CD4-positive, alpha-beta T cell treated with Interleukin-6 for 4 hours (primary cell): ENCODE results near the gene CAPN11.

Experiments
- DNase-seq: peaks from one replicate; pipeline ENCODE4 v3.0.0-alpha.2; 2020; ENCODE audit warnings: mixed read lengths

CAPN11 gene

DNA sequence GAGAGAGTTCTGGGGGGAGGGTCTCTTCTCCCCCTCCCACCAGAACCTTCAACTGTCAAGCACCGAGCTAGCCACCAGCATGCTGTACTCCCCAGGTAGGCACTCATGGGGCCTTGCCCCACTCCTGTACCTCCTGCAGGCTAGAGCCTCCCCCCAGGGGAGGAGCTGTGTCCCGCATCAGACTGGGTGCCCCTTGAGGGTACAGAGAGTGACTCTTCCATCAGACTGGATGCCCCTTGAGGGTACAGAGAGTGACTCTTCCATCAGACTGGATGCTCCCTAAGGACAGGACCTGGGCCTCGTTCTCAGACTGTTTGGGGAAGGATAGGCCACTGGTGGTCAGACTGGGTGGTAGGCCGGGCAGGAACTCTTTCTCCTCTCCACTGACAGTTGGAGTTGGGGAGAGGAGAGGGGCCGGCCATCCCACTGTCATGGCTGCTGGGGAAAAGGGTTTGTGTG is at the start of gene CAPN11:
CAPN11 (plus strand) TSS at position 51 of the 459 bp plus-strand sequence; CDS start at position 80, 29 bp downstream.
- DNase-seq, result no peak

DNA sequence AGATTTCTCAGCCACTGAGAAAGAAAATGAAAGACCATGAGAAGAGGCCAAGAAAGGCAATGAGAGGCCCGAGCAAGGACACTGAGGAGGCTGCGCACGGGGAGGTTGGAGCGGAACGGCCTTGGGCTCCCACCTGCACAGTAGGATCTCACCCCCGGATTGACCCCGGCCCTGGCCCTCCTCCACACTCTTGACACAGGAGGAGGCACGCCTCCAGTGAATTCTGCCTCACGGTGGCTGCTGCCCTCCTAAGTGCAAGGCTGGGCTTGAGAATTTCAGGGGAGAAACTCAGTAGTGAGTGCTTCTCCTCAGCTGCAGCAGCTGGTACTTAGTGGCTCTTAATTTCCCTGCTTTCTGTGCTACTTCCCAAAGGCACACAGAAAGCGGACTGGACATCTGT is 49.4 kb upstream of the CAPN11 start:
- DNase-seq, result no peak

DNA sequence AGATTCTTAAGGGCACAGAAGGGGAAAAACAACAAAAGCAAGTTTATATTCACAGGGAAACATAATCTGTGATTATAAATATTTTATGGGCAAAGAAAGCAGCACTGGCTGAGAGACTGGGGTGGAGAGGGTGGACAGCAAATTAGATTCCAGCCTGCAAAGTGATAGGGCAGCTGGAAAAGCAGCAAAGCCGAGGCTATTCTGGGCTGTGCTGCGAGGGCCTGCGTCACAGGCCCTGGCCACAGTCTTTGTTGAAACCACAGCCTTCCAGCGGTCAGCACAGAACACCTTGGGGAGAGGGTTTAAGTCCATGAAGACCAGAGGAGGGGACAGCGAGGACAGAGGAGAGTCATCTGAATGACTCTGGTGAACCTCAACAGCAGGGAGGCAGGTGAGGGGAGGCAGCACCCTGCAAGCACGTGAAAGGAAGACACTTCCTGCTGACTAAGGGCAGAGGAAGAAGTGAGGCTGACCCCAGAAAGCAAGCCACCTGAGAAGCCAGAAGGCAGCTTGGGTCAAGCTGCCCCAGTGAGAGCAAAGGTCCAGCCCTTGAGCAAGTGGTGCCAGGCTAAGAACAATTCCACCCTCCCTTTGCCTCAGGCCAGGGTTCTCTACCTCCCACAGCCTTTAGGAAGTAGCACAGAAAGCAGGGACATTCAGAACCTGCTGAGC is 48.5 kb upstream of the CAPN11 start:
- DNase-seq, result no peak

DNA sequence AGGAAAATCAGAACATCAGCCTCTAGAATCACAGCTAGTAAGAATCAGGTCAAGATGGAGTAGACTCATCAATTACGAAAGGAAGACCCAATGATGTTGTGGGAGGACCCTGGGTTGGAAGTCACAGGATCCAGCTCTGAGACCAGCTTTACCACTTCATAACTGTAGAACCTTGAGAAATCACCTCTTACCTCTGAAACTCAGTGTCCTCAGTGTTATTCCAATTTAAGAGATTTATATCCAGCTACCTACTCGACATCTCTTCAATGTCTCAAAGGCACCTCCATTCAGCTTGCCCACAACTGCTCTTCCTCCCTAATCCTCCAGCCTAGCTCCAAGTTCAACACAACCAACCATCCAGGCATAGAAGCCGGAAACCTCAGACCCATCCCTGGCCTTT is 47.7 kb upstream of the CAPN11 start:
- no peak for DNase-seq

DNA sequence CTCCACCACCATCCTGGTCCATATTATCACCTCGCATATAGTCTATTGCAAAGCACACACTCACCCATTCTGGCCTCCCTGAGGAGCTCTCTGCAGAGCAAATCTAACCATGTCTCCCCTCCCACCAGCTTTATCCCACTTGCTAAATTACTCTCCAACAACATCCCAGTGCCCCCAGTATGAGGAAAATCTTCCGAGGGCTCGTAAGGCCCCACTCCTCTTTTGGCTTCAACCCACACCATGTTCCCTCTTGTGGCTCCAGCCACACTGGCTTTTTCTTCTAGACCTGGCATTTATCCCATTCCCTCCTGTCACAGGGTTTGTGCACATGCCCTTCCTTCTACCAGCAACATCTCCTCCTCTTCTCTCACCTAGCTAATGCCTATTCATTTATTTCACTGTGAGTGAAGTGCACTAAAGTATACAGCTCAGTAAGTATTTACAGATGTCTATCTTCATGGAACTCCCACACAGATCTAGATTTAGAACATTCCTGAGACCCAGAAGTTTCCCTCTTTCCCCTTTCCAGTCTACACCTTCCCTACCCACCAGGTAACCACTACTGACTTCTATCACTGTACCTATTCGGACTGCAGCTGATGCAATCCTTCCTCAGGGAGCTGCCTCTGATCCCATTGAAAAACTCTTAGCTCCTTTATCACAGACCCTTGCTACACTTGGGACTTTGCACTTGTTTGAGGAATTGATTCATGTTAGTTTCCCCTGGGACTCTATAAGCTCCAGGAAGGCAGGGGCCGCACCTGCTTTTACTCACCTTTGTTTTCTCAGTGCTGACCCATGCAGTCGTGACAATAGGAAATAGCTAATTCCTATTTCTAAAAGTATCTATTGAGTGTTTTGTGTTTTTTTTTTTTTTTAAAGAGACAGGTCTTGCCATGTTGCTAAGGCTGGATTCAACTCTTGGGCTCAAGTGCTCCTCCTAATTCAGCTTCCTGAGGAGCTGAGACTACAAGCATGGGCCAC is 46.9 kb upstream of the CAPN11 start:
- no peak for DNase-seq

DNA sequence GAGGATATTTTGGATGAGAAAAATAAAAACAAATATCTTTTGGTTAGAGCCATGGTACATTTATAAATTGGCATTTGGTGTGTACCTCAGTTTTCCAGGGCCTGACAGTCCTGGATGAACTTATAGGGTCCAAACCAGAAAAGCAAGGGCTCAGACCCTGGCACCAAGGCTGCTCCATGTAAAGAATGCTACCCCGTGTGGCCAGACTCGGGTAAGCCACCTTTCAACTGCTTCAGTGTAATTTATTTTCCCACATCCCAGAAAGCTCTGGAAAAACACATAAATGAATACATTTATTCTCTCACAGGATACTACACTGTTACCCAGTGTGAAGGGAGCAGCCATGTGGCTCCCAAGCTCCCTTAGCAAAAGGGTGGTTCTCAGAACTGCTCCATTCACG is 45.2 kb upstream of the CAPN11 start:
- no peak for DNase-seq

DNA sequence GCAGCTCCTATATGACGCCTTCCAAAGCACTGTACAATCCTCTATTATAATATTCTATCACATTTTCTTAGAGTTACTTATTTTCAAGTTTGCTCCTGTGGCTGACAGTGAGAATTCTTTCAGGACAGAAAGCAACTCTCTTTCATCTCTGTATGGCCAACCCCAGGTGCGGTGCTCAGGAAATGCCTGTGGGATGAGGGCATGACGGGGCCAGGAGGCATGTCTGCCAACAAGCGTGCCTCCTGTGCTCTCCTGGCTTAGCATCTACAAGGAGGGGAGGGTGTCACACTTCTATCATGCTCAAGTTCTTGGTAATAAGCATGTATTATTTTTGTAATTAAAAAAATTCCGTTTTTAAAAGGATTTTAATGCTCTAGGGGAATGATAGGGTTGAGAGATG is 42.8 kb upstream of the CAPN11 start:
- DNase-seq, result no peak

DNA sequence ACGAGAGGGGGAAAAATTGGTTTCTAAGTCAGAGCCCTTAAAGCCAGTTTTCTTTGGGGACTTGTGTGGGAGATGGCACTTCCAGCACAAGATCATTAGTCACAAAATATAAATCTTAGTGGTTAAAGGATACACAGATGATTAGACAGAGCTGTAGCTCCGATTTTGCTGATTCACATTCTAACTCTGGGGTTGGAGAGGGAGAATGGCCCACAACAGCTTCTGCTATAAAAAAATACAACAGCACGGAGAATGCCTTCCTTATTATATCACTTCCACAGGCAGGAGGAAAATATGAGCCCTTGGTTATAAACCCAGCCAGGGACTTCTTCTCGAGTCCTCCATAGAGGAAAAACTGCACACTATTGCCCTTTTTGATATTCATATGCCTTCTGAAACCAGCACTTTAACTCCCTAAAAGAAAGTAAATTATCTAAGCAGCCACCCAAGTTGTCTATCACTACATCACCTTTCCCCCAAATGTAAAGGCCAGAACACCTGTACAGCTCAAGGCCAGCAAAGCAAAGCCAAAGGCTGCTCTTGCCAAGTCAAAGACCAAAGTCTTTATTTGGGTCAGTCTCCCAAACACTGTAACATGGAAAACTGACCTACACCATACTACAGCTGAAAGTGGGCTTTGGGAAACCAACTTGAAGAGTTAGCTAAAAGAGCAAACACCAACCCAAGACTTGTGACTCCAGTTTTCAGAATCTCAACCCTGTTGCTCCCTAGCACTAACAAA is 41.8 kb upstream of the CAPN11 start:
- no peak for DNase-seq

DNA sequence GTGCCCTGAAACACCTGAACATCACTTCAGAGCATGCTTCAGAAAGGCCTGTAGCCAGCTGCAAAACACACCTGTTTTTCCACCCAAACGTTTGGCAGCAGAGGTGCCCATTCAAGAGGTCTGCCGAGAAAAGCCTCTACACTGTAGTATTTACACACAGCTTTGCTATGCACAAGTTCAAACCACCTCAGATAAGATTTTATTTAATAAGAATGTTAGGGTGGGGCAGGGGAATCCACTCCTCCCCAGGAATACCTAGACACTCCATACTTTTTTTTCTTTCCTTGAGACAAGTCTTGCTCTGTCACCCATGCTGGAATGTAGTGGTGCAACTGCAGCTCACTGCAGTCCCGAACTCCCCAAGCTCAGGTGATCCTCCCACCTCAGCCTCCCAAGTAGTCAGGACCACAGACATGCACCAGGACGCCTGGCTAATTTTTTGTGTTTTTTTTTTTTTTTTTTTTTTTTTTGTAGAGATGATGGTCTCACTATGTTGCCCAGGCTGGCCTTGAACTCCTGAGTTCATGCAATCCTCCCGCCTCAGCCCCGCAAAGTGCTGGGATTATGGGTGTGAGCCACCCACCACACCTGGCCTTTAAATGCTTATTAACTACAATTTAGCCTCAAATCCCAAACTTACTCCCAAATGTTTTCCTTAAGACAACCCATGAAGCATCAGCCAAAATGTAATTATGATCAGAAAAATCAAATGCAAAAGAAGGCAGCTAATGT is 41.1 kb upstream of the CAPN11 start:
- DNase-seq, result no peak

DNA sequence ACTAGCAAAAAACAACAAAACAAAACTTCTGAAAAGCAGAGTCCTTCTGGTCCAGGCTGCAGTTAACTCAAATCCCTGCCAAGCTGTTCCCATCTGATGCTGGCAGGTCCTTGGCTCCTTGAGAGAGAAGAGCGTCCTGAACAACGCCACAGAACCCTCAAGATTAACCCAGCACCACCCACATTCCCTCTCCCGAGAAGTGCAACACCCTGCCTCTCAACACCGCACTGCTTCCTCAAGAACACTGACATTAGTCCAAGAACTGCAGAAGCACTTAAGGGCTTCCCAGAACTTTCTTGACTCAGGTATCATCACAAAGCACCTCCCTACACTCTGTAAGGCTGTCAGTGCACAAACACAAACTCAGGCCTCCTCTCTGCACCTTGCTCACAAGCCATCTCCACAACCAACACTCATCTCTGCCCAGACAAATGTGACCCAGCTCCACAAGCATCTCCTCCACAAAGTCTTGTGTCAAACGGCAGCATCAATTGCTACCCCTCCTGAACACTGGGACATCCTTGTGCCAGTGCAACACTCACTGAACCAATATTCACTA is 38.8 kb upstream of the CAPN11 start:
- DNase-seq, result no peak

DNA sequence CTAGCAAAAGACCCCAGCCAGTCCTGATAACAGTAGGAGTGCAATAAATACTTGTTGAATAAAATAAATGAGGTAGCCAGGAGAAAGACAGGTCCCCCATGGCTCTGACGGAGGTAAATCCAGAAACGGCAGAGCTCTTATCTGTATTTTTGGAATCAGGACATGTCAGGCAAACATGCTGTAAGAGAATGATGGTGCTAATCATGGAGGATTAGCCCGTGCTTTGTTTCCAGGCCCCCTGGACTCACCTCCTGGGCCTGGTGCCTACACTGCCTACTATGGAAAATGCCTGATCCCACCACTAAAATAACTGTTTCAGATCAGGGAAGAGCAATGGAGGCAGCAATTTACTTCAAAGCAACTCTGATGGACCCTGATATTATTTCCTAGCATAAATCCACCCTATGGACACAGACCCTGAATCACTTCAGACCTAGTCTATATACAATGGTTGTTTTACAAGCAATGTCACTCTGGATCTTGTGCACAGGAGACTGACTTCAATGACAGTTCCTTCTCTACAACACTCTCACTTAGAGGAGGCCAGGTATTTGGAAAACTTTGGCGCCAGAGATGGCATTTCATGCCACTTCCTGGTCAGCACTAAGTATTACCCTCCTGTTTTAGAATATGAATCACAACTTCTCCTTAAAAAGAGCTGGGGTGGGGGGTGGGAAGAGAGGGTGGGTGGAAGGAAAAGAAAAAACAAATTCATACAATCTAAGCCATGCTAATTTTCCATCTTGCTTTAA is 37.8 kb upstream of the CAPN11 start:
- DNase-seq, result no peak

DNA sequence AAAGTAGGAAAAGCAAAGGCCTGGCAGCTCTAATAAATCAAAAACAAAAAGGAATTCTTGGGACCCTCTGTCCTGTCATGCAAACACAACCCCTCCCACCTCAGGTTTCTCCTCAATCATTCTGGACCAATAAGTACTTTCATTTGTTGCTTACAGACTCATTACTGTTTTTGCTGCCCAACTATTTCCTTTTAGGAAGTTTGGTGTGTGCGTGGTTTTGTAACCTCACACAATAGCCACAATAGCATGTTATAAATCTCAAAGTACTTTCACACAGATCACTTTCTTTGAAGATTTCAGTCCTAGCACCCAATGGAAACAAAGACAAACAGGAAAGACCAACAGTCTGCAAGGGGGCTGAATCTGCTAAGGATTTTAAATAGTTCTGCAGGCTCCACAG is 35.8 kb upstream of the CAPN11 start:
- peak; percentile 7 for DNase-seq

DNA sequence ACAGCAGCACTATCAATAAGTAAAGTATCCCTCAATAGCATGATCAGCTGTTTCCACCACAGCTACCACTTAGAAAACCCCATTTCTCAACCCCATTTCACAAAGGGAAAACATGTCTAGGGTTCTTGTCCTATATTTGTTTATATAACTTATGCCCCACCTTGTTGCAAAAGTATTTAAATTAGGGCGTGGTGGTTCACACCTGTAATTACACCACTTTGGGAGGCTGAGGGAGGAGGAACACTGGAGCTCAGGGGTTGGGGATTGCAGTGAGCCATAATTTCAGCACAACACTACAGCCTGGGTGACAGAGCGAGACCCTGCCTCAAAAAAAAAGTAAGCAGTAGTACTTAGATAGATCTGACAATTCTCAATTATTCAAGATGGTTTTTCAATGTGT is 35.1 kb upstream of the CAPN11 start:
- no peak for DNase-seq

DNA sequence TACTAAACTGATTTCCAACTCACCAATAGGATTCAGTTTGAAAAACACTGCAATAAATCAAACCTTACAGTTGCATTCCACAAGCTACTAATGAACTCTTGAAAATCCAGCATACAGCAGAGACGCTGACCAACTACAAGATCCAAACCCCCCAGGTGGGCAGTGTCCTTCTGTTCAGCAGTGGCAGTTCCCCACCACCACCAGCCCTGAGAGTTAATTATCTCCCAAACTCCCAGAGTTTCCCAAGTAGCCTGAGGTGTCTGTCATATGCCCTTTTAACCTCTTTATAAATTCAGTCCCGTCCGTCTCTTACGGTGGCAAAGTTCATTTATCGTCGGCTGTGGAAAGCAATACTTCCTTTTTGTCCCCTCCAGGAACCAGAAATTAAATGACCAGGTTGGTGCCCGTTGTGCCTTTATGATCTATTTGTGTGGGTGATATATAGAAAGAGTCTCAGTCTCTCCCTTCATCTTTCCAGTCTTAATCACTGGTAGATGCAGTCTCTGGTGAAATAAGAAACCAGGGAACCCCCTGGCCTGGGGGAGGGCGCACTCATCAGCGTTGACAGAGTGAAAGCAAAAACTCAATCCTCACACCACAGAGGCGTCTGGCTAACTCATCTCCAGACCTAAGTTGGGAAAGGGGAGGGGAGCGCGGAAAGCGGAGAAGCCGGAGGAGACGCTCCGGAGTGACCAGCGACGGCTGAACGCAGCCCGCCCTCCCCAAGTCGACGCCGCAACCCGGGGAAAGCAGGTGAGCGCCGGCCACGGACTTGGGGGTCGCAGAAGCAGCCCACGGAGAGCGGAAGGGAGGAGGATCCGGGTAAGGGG is 32.1 kb upstream of the CAPN11 start:
- DNase-seq, result peak; percentile 61

DNA sequence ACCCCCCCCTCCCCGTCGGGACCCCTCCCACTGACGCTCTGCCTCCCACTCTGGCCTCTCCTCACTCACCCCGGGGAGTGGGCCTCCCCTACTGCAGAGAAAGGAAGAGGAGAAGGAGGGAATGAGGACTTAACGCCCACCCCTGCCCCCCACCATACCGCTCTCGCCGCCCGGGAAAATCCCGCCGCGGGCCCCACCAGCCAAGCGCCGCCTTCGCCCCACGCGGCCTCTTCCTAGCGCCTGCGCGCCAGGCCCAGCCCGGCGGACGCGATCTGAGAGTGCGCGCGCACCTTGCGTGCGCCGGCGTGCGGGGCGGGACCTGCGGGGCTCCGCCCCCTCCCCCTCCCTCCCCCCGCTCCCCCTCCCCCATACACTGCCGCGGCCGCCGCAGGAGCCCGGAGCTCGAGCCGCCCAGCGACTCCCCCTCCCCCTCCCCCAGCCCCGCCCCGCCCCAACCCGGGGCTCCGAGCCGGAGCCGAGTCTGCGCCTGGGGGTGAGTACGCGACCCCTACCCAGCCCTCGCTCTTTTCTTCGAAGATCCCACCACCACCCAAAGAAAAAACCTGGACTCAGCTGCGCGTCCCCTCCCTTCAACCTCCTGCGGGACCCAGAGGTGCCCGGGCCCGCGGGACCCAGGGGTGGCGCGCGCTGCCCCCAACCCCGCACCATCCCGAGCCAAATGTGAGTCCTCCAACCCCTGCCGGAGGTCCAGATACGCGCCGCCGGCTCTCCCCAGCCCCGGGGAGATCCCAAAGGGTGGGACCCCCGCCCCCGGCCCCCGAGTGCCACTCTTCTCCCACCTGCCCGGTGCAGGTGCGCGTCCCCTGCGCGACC is 31.2 kb upstream of the CAPN11 start, which contains the start of the genes MRPL14 and TMEM63B:
MRPL14 (minus strand) TSS at position 267 of the 834 bp plus-strand sequence. CDS start 10,841 bp downstream, outside the sequence.
TMEM63B (plus strand) TSS at position 369 of the 834 bp plus-strand sequence. CDS start 7,031 bp downstream, outside the sequence.
- DNase-seq, result peak; percentile 89

DNA sequence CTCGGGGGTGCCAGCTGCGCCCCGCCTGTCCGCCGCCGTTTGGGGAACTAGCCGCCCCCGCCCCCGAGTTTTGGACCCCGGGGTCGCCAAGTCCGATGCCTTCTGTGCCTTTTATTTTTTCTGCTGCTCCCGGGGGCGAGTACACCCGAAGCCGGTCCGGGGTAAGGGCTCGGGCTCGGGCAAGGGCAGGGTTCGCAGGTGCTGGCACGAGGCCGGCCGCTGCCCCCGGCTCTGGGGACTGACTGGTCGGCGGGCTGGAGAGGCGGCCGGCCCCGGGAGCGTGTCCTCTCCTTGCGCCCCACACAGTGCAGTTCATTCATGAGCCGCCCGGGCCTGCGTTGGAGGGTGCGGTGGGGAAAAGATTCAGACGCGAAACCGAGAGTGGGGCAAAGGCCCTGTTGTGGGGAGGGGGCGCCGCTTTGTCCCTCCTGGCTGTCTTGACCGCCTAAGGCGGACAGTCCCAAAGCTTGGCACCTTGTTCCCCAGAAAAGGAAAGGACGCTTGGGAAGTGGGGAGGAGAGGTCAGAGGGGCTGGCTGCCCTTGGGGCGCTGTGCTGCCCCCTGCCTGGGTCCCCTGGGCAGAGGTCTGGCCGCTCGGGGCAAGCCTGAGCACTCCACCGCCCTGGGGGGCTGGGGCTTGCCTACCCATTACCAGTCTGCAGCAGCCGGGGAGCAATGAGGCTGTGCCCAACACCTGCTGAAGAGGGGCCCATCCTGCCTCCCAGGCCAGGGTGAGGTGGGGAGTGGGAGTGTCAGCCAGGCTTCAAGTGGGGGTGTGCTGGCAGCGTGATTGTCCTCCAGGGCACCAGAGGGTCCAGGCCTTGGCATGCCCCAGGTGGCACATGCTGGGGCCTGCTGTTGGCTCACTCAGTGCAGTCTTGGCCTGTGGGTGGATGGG is 30.4 kb upstream of the CAPN11 start:
- DNase-seq, result peak; percentile 18

DNA sequence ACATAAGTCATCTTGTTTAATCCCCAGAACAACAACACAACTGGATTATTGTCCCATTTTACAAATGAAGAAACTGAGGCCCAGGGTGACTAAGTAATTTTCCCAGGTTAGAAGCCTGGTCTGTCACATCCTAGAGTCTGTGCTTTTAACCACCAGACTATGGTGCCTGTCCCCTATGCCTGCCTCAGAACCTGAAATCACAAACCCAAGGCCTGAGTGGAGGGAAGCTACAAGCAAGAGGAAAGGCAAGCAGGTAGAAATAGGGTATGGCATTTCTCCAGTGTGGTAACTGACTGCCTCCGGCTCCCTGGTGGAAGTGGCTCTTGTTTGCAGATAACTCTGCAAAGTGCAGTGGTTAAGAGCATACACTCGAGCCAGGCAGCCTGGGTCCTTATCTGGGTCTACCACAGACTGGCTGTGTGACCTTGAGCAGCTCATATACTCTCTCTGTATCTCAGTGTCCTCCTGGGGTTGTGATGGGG is 28.7 kb upstream of the CAPN11 start:
- DNase-seq, result no peak

DNA sequence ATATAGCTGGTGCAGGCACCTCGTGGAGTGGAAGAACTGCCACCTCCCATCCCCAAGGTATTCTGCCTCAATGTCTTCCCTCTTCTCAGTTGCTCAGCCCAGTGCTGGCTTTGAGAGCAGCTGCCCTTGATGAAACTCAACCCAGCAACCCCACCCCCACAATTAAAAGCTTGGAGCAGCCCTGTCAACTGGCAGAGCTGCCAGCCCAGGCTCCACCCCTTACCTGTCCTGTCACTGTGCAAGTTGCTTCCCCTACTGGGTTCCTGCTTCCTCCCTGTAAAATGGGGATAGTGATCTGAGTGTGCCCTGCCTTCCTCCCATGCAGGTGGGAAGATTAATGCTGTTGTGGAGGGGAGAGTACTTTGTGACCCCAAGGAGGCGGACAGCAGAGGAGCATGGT is 26.7 kb upstream of the CAPN11 start:
- DNase-seq, result no peak
